ENCODE data around the gene IL17RB. TPM values are rescaled to one million over a fixed set of nuclear protein-coding genes. Genes with fewer than 3 reads are reported as not detected.
A peak's percentile ranks its signal among the peaks of the same experiment; 100 is the strongest.

Gene IL17RB
- polyA plus RNA-seq, 1 donor (not counting 4 experiments of a cell fraction or from before 2014, with no cell fraction given) = not detected

DNA sequence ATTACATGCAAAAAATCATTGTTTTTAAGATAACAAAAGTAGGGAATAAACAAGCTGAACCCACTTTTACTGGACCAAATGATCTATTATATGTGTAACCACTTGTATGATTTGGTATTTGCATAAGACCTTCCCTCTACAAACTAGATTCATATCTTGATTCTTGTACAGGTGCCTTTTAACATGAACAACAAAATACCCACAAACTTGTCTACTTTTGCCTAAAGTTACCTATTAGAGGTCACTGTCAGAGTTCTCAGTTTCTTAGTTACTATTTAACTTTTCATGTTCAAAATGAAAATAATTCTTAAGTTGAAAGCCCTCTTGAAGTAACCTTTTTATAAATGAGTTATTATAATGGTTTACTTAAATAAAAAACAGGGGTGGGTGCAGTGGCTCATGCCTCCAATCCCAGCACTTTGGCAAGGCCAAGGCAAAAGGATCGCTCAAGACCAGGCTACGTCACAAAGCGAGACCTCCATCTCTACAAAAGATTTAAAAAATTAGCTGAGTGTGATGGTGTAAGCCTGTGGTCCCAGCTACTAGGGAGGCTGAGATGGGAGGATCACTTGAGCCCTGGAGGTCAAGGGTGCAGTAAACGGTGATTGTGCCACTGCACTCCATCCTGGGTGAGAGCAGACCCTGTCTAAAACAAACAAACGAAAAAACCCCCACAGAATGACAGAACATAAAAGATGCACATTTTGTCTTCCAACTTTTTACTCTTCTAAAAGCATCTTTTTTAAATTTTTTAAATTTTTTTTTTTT lies 19.5 kb downstream of the IL17RB start:
- dilution Hi-C loops (cut with MboI; ENCODE audit: extremely low pct_ligation_motif_present, low sequenced_read_pairs) = no loop called here
- no peaks in the 10 kb centered on the region for H3K79me2 ChIP-seq (ENCODE audit: control insufficient read depth, insufficient read depth, low read length)
- no peak overlapping the region for H3K4me3 ChIP-seq (ENCODE audit: control insufficient read depth in 2 of 3, extremely low read depth in 1 of 3, insufficient read depth in 2 of 3, low read depth in 1 of 3, low read length in 3 of 3)
- no peaks in the 10 kb centered on the region for H3K9me1 ChIP-seq (ENCODE audit: control insufficient read depth, extremely low read depth, insufficient read depth, low read length)
- no peak overlapping the region for H3K9ac ChIP-seq (ENCODE audit: control insufficient read depth, extremely low read depth, insufficient read depth, low read length)
- no peaks in the 10 kb centered on the region for H3K27me3 ChIP-seq (ENCODE audit: control insufficient read depth, extremely low read depth, insufficient read depth, low read length)
- H3K36me3 ChIP-seq (ENCODE audit: control insufficient read depth in 2 of 2, extremely low read depth in 1 of 2, insufficient read depth in 2 of 2, low read length in 2 of 2) = peaks cover 3 to 10% of the 10 kb centered on the region in 2 experiments
- H3K4me2 ChIP-seq (ENCODE audit: control insufficient read depth, extremely low read depth, insufficient read depth, low read depth, low read length) = no peak overlapping the region
- no peak overlapping the region for H3K27ac ChIP-seq (ENCODE audit: control insufficient read depth, insufficient read depth, low read length)
- TF ChIP-seq EZH2 (IDR thresholded peaks at IDR 0.05; ENCODE audit: low read length) = no peak
- TF ChIP-seq, protein P1, sequence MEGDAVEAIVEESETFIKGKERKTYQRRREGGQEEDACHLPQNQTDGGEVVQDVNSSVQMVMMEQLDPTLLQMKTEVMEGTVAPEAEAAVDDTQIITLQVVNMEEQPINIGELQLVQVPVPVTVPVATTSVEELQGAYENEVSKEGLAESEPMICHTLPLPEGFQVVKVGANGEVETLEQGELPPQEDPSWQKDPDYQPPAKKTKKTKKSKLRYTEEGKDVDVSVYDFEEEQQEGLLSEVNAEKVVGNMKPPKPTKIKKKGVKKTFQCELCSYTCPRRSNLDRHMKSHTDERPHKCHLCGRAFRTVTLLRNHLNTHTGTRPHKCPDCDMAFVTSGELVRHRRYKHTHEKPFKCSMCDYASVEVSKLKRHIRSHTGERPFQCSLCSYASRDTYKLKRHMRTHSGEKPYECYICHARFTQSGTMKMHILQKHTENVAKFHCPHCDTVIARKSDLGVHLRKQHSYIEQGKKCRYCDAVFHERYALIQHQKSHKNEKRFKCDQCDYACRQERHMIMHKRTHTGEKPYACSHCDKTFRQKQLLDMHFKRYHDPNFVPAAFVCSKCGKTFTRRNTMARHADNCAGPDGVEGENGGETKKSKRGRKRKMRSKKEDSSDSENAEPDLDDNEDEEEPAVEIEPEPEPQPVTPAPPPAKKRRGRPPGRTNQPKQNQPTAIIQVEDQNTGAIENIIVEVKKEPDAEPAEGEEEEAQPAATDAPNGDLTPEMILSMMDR (optimal IDR thresholded peaks at IDR 0.05 in 1 of 3, IDR thresholded peaks at IDR 0.05 in 1 of 3, conservative IDR thresholded peaks at IDR 0.05 in 1 of 3; ENCODE audit: extremely low read depth in 1 of 3, insufficient read depth in 2 of 3, low read length in 3 of 3) = no peak
- no peaks in the 10 kb centered on the region for H4K20me1 ChIP-seq (ENCODE audit: control insufficient read depth, extremely low read depth, insufficient read depth, low read length)
- no peak overlapping the region for H2AFZ ChIP-seq (ENCODE audit: control insufficient read depth, low read length)
- FAIRE-seq (no peak), DNase-seq (ENCODE audit: low read depth, low spot score) (no peak)
- H3K4me1 ChIP-seq (ENCODE audit: control insufficient read depth, extremely low read depth, insufficient read depth, low read length) = no peaks in the 10 kb centered on the region
- H3K9me3 ChIP-seq (ENCODE audit: control insufficient read depth, low read depth, low read length) = no peaks in the 10 kb centered on the region

DNA sequence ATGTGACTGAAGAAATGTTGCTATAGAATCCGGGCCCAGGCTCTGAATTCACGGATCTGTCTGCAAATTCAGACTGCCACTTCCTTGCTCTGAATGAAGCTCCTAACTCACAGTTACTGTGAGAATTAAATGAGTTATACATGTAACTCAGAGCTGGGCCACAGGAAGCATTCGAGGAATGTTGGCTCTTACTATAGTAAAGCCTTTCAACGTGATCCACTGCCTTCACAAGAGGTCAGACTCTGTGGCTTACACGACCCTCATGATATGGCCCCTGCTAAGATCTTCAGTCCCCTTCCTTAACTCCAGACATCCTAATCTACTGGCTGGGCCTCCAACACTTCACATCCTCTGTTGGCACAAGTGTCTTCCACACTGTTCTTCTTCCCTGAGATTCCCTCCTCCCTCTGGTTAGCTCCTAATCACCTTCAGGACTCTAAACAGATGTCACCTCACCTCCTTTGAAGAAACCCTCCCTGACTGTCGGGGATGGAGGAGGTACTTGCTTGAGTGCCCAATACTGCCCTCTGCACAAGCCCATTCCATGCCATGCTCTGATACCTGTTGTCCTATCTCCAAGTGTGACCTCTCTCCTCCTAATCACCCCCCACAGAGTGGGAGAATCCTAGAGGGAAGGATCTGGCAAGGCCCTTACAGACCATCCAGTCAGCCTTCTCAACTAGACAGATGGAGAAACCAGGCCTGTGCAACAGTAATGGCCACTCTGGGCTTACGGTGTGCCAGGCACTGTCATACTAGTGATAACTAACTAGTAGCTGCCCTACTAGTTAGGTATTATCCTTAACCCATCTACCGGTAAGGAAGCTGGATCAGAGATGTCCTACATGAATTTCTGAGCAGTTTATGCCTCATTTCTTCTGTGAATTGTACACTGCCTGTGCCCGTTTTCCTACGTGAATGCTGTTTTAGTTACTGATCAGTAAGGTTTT lies 34.3 kb downstream of the IL17RB start:
- no peaks in the 10 kb centered on the region for H3K9me1 ChIP-seq (ENCODE audit: control insufficient read depth, extremely low read depth, insufficient read depth, low read length)
- peak overlapping the region; percentile 50 for H3K27ac ChIP-seq (ENCODE audit: control insufficient read depth, insufficient read depth, low read length)
- no peaks in the 10 kb centered on the region for H3K27me3 ChIP-seq (ENCODE audit: control insufficient read depth, extremely low read depth, insufficient read depth, low read length)
- H3K9me3 ChIP-seq (ENCODE audit: control insufficient read depth, low read depth, low read length) = no peaks in the 10 kb centered on the region
- peak overlapping the region; percentile 79 for H3K9ac ChIP-seq (ENCODE audit: control insufficient read depth, extremely low read depth, insufficient read depth, low read length)
- H3K79me2 ChIP-seq (ENCODE audit: control insufficient read depth, insufficient read depth, low read length) = peaks cover 13% of the 10 kb centered on the region
- peak overlapping the region; percentile 99 for H2AFZ ChIP-seq (ENCODE audit: control insufficient read depth, low read length)
- peak overlapping the region; percentile 90 for H3K4me2 ChIP-seq (ENCODE audit: control insufficient read depth, extremely low read depth, insufficient read depth, low read depth, low read length)
- DNase-seq (ENCODE audit: low read depth, low spot score) (no peak), FAIRE-seq (no peak)
- H3K36me3 ChIP-seq (ENCODE audit: control insufficient read depth in 2 of 2, extremely low read depth in 1 of 2, insufficient read depth in 2 of 2, low read length in 2 of 2) = peaks cover 13% of the 10 kb centered on the region in 2 experiments
- H4K20me1 ChIP-seq (ENCODE audit: control insufficient read depth, extremely low read depth, insufficient read depth, low read length) = no peaks in the 10 kb centered on the region
- H3K4me3 ChIP-seq (ENCODE audit: control insufficient read depth in 2 of 3, extremely low read depth in 1 of 3, insufficient read depth in 2 of 3, low read depth in 1 of 3, low read length in 3 of 3) = peak overlapping the region; percentile 80 to 86 (median 85)
- dilution Hi-C loops (cut with MboI; ENCODE audit: extremely low pct_ligation_motif_present, low sequenced_read_pairs) = no loop called here
- H3K4me1 ChIP-seq (ENCODE audit: control insufficient read depth, extremely low read depth, insufficient read depth, low read length) = peaks cover 7% of the 10 kb centered on the region
- TF ChIP-seq EZH2 (IDR thresholded peaks at IDR 0.05; ENCODE audit: low read length) = no peak
- TF ChIP-seq, protein P1 (optimal IDR thresholded peaks at IDR 0.05 in 1 of 3, IDR thresholded peaks at IDR 0.05 in 1 of 3, conservative IDR thresholded peaks at IDR 0.05 in 1 of 3; ENCODE audit: extremely low read depth in 1 of 3, insufficient read depth in 2 of 3, low read length in 3 of 3) = no peak
